ENCODE results near the gene GABBR2.

- TF ChIP-seq CTCF (IDR thresholded peaks at IDR 0.05) (no peak), EZH2 (IDR thresholded peaks at IDR 0.05; ENCODE audit: borderline replicate concordance, insufficient read depth, low read depth, low read length, poor library complexity, severe bottlenecking) (no peak)
Observed at GRCh38 chr9:98280574-98280973, 428.2 kb downstream of the GABBR2 start.

Data from B cell (primary cell).